Body of pancreas (tissue), 4 donors: ENCODE measurements around the gene P3H3. TPM values are rescaled to one million over a fixed set of nuclear protein-coding genes. Genes with fewer than 3 reads are reported as not detected.
"Not testable (repeated sequence)": the region's sequence is repeated elsewhere in the genome, so short reads cannot be mapped to it uniquely, and the experiment has no call there.

Experiments used
- ATAC-seq: fragments of 150-250 bp; one replicate; pipeline ENCODE4 v1.9.1; 2016
- DNase-seq, 4 donors: peaks; one replicate each; pipeline ENCODE4 v3.0.0-alpha.2; 2019
- H3K27ac ChIP-seq, 4 donors: fragments of 200-600 bp; sonication (generic); 1 replicate in 3 of 4; 2 replicates in 1 of 4; pipeline versions ENCODE4 v1.5.1 to v1.6.1; 2016 to 2019; ENCODE audit warnings: mild to moderate bottlenecking in 1 of 4, mixed read lengths in 1 of 4, moderate library complexity in 1 of 4
- H3K27me3 ChIP-seq, 2 donors: fragments of 200-600 bp; sonication (generic); one replicate each; pipeline ENCODE4 v1.6.0; 2016; ENCODE audit warnings: mild to moderate bottlenecking in 1 of 2
- H3K36me3 ChIP-seq, 2 donors: fragments of 200-600 bp; sonication (generic); replicated peaks in 1 of 2; 2 replicates each; pipeline ENCODE4 v1.5.1; 2016; ENCODE audit warnings: low read depth in 2 of 2; ENCODE audit not compliant: insufficient read depth in 1 of 2
- H3K4me1 ChIP-seq: fragments of 200-600 bp; sonication (generic); one replicate; pipeline ENCODE4 v1.6.0; 2016
- H3K4me3 ChIP-seq, 2 donors: fragments of 200-600 bp; sonication (generic); 1 replicate in 1 of 2; 2 replicates in 1 of 2; pipeline ENCODE4 v1.5.1; 2016 to 2019
- H3K9me3 ChIP-seq, 3 donors: fragments of 200-600 bp; sonication (generic); 1 replicate in 2 of 3; 2 replicates in 1 of 3; pipeline ENCODE4 v1.5.1; 2016
- CTCF ChIP-seq, 7 experiments: fragments of 450-650 bp in 4 of 7; fragments of 200-600 bp in 3 of 7; sonication (generic) in 3 of 7; IDR thresholded peaks; one replicate each; pipeline ENCODE4 v1.5.1; 2016 to 2019; ENCODE audit warnings: antibody characterized with exemption in 7 of 7
- POLR2A ChIP-seq, 3 donors: fragments of 450-650 bp; IDR thresholded peaks; one replicate each; pipeline ENCODE4 v1.6.1; 2016; ENCODE audit warnings: antibody characterized with exemption in 3 of 3, mild to moderate bottlenecking in 2 of 3
- WGBS, 2 donors: methylation state at CpG; one replicate each; pipeline ENCODE4 v1.1.5; 2017; 5-methylcytosine and 5-hydroxymethylcytosine counted together
- intact Hi-C: fragments of 100-400 bp; cut with DNase I; formaldehyde crosslinking; loops from one replicate; pipeline ENCODE4 v1.15.1; 2023
- total RNA-seq, 2 donors: library from RNA; depleted of rRNA; stranded (reverse); fragments of >200 nt; gene quantifications; one replicate each; pipeline ENCODE4 v1.1.0, GENCODE V29; 2016

Gene P3H3
- total RNA-seq, 2 donors from 2014 or later, result 17.6 to 43.2 TPM

GRCh38 chr12:6888360-6888759 is 60.2 kb downstream of the P3H3 start:
- Histone ChIP-seq H3K27ac (no peak overlapping the region), H3K36me3 (no peaks in the 10 kb centered on the region), H3K4me3 (no peak overlapping the region), H3K9me3 (no peaks in the 10 kb centered on the region), H3K27me3 (no peaks in the 10 kb centered on the region), H3K4me1 (peaks cover 10% of the 10 kb centered on the region)
- intact Hi-C loops, result no loop called here
- WGBS, 2 donors, result 78 to 85% methylated on average over 2 of the region's 2 CpGs
- ATAC-seq (no peak), DNase-seq (no peak)
- no peak for TF ChIP-seq POLR2A (IDR thresholded peaks at IDR 0.05)
- no peak for TF ChIP-seq CTCF (IDR thresholded peaks at IDR 0.05)

DNA sequence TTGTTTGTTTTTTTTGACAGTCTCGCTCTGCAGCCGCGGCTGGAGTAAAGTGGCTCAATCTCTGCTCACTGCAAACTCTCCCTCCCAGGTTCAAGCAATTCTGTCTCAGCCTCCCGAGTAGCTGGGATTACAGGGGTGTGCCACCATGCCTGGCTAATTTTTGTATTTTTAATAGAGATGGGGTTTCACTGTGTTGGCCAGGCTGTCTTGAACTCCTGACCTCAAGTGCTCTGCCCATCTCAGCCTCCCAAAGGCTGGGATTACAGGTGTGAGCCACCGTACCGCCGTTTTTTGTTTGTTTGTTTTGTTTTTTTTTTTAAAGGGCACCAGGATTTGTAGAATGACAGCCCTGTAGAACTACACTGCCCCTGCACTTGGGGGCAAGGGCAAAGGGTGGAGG is 60.6 kb downstream of the P3H3 start:
- H3K4me1 ChIP-seq, ATAC-seq, H3K4me3 ChIP-seq, intact Hi-C loops, H3K27ac ChIP-seq, DNase-seq, H3K36me3 ChIP-seq, H3K9me3 ChIP-seq, H3K27me3 ChIP-seq: not testable (repeated sequence)
- WGBS, 2 donors, result 56 to 58% methylated on average over 7 of the region's 7 CpGs

Other genes starting within 250 kb of the P3H3 start
- 100 to 1,000 TPM; 114 to 122 TPM for gene CHD4, start 221.0 kb upstream of the P3H3 start, total RNA-seq
- gene LPAR5, start 192.4 kb upstream of the P3H3 start, total RNA-seq, result 1 to 10 TPM in 1 of 2 donors, under 1 TPM in 1; 0.66 to 3.6 TPM
- gene ACRBP, start 181.0 kb upstream of the P3H3 start, total RNA-seq, result 1 to 10 TPM in 1 of 2 donors, under 1 TPM in 1; 0.78 to 5.9 TPM
- gene ING4, start 165.3 kb upstream of the P3H3 start, total RNA-seq, result 10 to 100 TPM; 23.3 to 39.9 TPM
- gene ZNF384, start 139.0 kb upstream of the P3H3 start, total RNA-seq, result 10 to 100 TPM; 20.0 to 25.4 TPM
- not detected for gene PIANP, start 127.6 kb upstream of the P3H3 start, total RNA-seq
- 10 to 100 TPM; 20.2 to 27.7 TPM for gene COPS7A, start 104.4 kb upstream of the P3H3 start, total RNA-seq
- gene MLF2, start 75.3 kb upstream of the P3H3 start, total RNA-seq, result 10 to 100 TPM; 59.4 to 76.5 TPM
- 100 to 1,000 TPM in 1 of 2 donors, 10 to 100 TPM in 1; 69.5 to 109 TPM for gene PTMS, start 62.0 kb upstream of the P3H3 start, total RNA-seq
- not detected for gene LAG3, start 55.9 kb upstream of the P3H3 start, total RNA-seq
- 1 to 10 TPM; 3.0 to 5.2 TPM for gene CD4, start 38.9 kb upstream of the P3H3 start, total RNA-seq
- gene GPR162, start 6.6 kb upstream of the P3H3 start, total RNA-seq, result under 1 TPM in 1 of 2 donors, not detected in 1; 0.78 TPM
- gene GNB3, start 12.5 kb downstream of the P3H3 start, total RNA-seq, result under 1 TPM; 0.33 to 0.52 TPM
- 1 to 10 TPM in 1 of 2 donors, under 1 TPM in 1; 0.52 to 2.3 TPM for gene CDCA3, start 22.9 kb downstream of the P3H3 start, total RNA-seq
- gene USP5, start 23.7 kb downstream of the P3H3 start, total RNA-seq, result 10 to 100 TPM; 18.2 to 60.6 TPM
- gene TPI1, start 39.1 kb downstream of the P3H3 start, total RNA-seq, result 100 to 1,000 TPM; 134 to 152 TPM
- 10 to 100 TPM in 1 of 2 donors, 1 to 10 TPM in 1; 2.6 to 11.9 TPM for gene SPSB2, start 44.9 kb downstream of the P3H3 start, total RNA-seq
- 10 to 100 TPM in 1 of 2 donors, 1 to 10 TPM in 1; 7.0 to 21.1 TPM for gene LRRC23, start 76.4 kb downstream of the P3H3 start, total RNA-seq
- 10 to 100 TPM in 1 of 2 donors, 1 to 10 TPM in 1; 4.4 to 11.9 TPM for gene ENO2, start 86.2 kb downstream of the P3H3 start, total RNA-seq
- gene ATN1, start 99.6 kb downstream of the P3H3 start, total RNA-seq, result 10 to 100 TPM; 36.1 to 86.7 TPM
- not detected for gene RNU7-1, start 115.4 kb downstream of the P3H3 start, total RNA-seq
- 100 to 1,000 TPM; 219 to 302 TPM for gene C12orf57, start 115.6 kb downstream of the P3H3 start, total RNA-seq
- gene PTPN6, start 122.9 kb downstream of the P3H3 start, total RNA-seq, result 10 to 100 TPM; 18.4 to 19.4 TPM
- gene PHB2, start 142.3 kb downstream of the P3H3 start, total RNA-seq, result 100 to 1,000 TPM in 1 of 2 donors, 10 to 100 TPM in 1; 83.4 to 125 TPM
- gene EMG1, start 142.5 kb downstream of the P3H3 start, total RNA-seq, result 10 to 100 TPM in 1 of 2 donors, 1 to 10 TPM in 1; 8.3 to 15.5 TPM
- gene LPCAT3, start 190.1 kb downstream of the P3H3 start, total RNA-seq, result 10 to 100 TPM; 21.5 to 39.6 TPM
- gene C1S, start 232.3 kb downstream of the P3H3 start, total RNA-seq, result 100 to 1,000 TPM; 105 to 157 TPM